Fibroblast of mammary gland (primary cell): ENCODE measurements around the gene MIOX.
"Not testable (repeated sequence)": the region's sequence is repeated elsewhere in the genome, so short reads cannot be mapped to it uniquely, and the experiment has no call there.

Experiments
- DNase-seq: peaks from one replicate; pipeline ENCODE4 v3.0.0-alpha.2; 2010; ENCODE audit warnings: low read depth
- H3K4me3 ChIP-seq: 2 replicates; pipeline ENCODE4 v1.5.1; 2011; ENCODE audit warnings: low read depth, mild to moderate bottlenecking, low read length, moderate library complexity; ENCODE audit not compliant: control insufficient read depth
- TF ChIP-seq, protein P1 (sequence below): conservative IDR thresholded peaks from 2 replicates; pipeline ENCODE4 v1.5.1; 2011; ENCODE audit warnings: low read depth, low read length, inconsistent platforms; ENCODE audit not compliant: control insufficient read depth, insufficient read depth

The MIOX gene

GRCh38 chr22:50517495-50518260, 31.0 kb downstream of the MIOX start:
- H3K4me3 ChIP-seq, result no peak overlapping the region
- TF ChIP-seq, protein P1, sequence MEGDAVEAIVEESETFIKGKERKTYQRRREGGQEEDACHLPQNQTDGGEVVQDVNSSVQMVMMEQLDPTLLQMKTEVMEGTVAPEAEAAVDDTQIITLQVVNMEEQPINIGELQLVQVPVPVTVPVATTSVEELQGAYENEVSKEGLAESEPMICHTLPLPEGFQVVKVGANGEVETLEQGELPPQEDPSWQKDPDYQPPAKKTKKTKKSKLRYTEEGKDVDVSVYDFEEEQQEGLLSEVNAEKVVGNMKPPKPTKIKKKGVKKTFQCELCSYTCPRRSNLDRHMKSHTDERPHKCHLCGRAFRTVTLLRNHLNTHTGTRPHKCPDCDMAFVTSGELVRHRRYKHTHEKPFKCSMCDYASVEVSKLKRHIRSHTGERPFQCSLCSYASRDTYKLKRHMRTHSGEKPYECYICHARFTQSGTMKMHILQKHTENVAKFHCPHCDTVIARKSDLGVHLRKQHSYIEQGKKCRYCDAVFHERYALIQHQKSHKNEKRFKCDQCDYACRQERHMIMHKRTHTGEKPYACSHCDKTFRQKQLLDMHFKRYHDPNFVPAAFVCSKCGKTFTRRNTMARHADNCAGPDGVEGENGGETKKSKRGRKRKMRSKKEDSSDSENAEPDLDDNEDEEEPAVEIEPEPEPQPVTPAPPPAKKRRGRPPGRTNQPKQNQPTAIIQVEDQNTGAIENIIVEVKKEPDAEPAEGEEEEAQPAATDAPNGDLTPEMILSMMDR, result no peak
- DNase-seq, result no peak

DNA sequence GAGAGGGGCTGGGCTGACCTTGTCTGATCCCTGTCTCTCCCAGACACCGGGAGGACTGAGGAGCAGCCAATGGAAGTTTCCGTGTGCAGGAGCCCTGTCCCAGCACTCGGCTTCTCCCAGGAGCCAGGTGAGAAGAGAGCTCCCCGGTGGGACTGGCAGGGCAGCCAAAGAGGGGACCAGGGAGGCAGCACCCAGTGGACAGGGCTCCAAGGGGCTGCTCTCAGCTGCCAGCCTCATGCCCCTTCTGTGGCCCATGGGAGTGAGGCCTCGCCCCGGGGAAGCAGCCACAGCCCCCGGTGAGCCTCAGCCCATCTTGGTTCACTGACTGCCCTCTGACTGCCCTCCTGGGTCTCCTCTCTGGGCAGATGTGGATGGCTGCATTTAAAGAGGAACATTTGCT, 31.9 kb downstream of the MIOX start:
- no peak for DNase-seq
- H3K4me3 ChIP-seq, result no peak overlapping the region
- TF ChIP-seq, protein P1, result no peak

DNA sequence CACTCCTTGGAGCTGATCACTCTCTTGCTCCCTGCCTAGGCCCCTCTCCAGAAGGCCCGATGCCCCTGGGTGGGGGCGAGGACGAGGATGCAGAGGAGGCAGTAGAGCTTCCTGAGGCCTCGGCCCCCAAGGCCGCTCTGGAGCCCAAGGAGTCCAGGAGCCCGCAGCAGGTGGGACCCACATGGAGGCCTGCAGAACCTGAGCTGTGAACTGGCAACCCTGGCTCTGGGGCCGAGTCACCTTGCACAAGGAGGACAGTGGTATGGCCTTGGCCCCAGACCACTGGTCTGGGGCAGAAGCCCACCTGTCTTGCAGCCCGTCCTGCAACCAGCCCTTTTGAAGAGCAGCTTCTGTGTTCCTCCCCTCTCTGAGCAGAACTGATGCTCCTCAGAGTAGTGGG, 32.5 kb downstream of the MIOX start:
- no peak for DNase-seq
- H3K4me3 ChIP-seq, result no peak overlapping the region
- TF ChIP-seq, protein P1, result no peak

DNA sequence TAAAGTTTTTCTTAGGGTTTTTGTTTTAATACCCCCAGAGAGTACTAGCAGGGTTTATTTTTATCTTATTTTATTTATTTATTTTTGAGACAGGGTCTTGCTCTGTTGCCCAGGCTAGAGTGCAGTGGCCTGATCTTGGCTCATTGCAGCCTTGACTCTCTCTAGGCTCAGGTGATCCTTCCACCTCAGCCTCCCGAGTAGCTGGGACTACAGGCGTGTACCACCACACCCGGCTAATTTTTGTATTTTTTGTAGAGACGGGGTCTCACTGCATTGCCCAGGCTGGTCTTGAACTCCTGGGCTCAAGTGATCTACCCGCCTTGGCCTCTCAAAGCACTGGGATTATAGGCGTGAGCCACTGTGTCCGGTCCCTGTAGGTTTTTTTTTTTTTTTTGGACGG, 33.5 kb downstream of the MIOX start:
- DNase-seq, H3K4me3 ChIP-seq: not testable (repeated sequence)

DNA sequence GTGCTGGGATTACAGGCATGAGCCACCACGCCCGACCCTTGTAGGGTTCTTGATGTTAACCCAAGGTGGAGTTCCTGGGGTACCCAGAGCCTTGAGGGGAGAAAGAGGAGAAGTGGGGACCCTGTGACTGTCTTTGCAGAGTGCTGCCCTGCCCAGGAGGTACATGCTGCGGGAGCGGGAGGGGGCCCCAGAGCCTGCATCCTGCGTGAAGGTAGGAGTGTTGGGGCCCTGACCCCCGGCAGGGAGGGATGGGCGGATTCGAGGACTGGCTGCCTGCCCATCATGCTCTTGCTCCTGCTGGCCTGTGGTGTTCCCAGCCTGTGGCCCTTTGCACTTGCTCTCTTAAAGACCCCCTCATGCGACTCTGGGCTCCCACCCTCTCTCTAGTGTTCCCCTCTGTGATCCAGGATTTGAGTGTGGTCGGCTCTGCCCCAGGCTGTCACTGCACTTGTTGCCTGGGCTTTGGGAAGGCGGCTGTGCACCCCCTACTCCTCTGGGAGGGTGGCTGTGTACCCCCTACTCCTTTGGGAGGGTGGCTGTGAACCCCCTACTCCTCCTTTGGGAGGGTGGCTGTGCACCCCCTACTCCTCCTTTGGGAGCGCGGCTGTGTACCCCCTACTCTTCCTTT, 34.3 kb downstream of the MIOX start:
- H3K4me3 ChIP-seq, result no peak overlapping the region
- DNase-seq, result no peak
- TF ChIP-seq, protein P1, result no peak

DNA sequence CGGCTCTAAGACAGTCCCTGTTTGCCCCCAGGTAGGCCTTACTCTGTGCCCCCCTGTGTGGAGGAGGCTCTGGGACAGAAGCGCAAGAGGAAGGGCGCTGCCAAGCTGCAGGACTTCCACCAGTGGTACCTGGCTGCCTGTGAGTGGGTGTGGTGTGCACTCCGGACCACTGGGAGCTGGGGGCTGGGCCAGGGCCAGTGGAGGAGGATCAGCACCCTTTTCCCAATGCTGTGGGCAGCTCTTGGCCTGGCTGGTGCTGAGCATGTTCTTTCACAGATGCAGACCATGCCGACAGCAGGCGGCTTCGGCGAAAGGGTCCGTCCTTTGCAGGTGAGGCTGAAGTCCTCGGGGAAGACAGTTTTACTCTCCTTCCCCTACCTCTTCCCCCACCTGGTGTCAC, 35.1 kb downstream of the MIOX start:
- no peak overlapping the region for H3K4me3 ChIP-seq
- DNase-seq, result no peak
- TF ChIP-seq, protein P1, result no peak

GRCh38 chr22:50522208-50522805, 35.6 kb downstream of the MIOX start:
- DNase-seq, result no peak
- TF ChIP-seq, protein P1, result no peak
- no peak overlapping the region for H3K4me3 ChIP-seq
